Endometrium (tissue), 2 donors: ENCODE data around the gene CYTH1.

ENCODE experiments used
- FAIRE-seq: peaks from 2 replicates; lab custom pipeline; 2012; peaks lifted over from hg19 to GRCh38; lab: Jason Lieb, UNC
- donor health status: control.
- donor health status: control.

The CYTH1 gene

DNA sequence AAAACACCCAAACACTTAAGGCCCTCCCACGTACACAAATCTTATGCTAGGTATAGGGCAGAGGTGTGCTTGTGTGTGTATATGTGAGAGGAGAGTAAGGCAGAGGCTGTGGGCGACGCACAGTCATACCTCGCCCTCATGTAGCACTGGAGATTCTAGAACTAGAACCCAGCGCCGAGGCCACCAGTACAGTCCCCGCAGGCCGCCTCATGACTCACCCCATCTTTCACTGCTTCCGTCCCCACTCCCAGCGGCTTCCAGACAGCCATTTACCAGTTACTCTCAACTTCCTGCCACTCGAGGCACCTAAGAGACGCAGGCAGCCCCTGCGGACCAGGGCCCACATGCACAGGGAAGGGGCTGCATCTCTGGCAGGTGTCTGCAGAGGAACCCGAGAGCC is 23.2 kb upstream of the CYTH1 start:
- FAIRE-seq = no peak

- no peak for FAIRE-seq
Observed at GRCh38 chr17:78804777-78805176, 22.7 kb upstream of the CYTH1 start.

GRCh38 chr17:78803186-78803845 is 21.2 kb upstream of the CYTH1 start:
- FAIRE-seq = no peak

DNA sequence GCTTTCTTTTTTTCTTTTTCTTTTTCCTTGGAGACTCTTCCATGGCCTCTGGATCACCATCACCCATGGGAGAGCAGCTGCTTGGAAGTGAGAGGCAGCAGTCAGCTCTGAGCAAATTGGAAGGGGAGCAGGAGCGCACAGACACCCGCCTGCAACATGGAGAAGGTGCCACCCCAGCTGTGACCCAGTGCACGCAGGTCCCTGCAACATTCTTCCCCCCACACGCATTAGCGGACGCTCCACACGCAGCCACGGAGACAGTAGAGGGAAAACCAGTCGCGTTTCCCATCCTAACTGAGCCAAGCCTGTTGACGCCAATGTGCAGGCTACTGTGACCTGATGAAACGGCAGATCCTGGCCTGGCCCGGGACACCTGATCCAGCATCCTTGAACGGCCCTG is 20.4 kb upstream of the CYTH1 start:
- no peak for FAIRE-seq

DNA sequence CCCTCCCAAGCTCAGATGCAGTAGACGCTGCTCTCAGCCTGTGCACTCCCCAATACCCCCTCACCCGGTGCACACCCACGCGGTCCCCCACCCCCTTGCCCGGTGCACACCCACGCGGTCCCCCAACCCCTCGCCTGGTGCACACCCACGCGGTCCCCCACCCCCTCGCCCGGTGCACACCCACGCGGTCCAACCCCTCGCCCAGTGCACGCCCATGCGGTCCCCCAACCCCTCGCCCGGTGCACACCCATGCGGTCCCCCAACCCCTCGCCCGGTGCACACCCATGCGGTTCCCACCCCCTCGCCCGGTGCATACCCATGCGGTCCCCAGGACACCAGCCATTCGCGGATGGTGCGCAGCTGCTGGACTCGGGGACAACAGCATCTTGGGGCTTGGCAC is 19.9 kb upstream of the CYTH1 start:
- no peak for FAIRE-seq

DNA sequence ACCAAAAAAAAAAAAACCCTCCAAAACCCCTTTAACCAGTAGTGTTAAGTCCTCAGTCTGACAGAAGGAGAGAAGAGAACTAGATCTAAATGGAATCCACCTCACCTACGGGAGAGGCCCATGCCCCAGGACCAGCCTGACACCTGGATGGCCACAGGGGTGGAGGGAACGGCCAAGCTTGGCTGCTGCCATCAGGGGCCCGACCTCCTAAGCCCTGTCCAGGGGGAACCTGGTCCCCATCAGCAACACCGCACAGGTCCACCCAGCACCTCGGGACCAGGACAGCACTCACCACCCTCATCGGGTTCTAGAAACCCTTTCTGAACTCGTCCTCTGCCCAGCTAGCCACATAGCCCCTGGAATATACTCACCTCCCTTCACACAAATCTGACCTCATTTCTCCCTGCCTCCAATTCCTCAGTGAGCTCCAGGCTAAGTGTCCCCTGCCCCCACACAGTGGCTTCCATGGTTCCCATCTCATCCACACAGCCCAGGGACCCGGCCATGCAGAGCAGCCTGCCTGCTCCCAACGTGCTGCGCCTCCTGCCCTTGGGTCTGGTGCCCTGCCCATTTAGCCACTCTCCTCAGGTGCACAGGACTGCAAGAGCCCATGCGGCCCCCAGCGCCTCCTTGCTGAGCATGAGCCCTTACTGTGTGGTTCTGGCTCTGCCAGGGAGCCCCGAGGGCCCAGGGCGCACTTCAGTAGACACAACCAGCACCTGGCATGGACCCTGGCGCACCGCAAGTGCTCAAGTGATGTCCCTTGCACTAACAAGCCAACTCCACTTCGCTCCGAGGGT is 18.3 kb upstream of the CYTH1 start:
- no peak for FAIRE-seq

- FAIRE-seq = no peak
Observed at GRCh38 chr17:78798695-78799559, 16.9 kb upstream of the CYTH1 start.

- FAIRE-seq = no peak
Observed at GRCh38 chr17:78797691-78798585, 15.9 kb upstream of the CYTH1 start.

DNA sequence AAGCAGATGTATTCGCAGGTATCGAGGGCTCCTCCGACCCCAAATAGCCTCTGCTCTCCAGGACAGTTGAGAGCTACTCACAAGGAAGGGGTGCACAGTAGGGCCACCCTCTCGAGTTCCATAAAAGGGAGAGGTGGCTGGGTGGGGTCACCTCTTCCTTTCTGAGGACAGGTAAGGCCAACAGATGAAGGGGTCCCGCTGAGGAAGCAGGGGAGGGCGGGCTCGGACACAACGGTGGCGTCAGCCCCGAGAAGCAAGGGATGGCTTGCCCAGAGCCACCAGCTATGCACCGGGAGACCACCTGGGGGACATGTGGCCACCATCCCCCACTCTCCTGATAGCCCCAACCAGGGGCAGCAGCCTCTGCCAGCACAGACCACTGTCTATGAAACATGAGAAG is 15.1 kb upstream of the CYTH1 start:
- no peak for FAIRE-seq

DNA sequence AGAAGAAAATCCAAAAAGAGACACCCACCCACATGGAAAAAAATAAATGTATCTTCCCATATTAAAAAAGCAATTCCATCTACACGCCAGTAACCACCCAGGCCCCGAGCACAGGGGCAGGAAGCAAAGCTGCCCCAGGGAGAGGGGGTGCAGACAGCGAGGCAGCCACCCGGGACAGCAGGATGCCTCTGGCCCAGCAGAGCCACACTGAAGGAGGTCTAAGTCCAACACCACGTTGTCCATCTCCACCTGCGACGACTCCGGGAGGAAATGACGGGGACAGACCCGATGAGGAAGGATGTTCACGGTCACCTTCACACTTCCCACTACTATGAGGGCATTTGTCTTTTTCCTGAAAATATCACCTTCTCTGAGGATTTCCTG is 14.4 kb upstream of the CYTH1 start:
- no peak for FAIRE-seq

DNA sequence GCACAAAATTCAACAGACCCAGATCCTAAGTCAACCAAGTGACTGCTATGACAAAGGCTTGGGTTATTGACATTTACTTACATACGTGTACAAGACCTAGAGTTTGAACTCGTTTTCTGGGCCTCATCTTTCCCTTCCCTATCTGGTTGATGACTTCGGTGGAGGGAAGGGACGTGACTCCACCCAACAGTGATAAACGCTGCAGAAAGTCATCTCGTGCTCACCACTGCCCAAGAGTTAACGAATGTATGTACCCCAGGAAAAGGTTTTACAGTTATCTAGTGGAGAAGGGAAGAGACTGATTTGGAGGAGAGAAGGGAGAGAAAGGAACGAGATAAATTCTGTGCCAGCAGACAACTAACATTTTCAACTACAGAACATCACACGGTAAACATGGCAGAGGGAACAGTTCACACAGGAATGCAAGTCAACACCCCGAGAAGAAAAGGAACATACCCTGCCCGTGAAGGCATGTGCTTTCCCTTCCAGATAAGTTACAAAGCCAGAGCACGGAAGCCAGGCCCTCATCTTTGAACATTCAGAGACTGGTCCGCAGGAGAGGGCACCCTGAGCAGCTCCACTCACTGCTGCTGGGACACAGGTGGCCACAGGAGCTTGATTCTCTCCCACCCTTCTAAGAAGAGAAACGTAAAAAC is 13.9 kb upstream of the CYTH1 start:
- FAIRE-seq = no peak

DNA sequence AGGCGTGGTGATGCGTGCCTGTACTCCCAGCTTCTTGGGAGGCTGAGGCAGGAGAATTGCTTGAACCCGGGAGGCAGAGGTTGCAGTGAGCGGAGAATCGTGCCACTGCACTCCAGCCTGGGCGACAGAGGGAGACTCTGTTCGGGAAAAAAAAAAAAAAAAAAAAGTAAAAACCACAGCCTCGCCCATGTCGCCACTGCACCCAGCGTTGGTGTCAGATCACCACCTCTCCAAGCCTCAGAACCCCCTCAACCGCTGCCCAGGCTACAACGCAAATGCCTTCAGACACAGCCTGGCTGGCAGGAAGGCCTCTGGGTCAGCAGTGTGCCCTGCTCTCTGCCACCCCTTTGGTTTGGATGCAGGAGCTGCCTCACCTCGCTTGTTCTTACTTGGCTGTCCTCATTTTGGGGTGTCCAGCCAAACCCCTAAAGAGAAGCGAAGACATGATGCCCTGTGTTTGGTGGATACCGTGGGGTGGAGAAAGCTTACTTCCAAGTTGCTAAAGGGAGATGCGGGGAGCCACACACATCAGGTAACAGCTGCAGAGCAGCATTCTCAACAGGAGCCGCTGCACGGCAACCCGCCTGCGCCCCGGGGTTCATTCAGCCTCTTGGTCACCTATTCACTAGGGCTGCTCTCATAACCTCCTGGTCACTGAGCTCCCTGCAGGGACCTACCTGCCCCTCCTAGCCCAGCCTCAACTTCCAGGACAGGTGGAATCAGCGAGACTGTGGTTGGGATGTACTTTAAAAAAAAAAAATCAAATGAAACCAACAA is 13.0 kb upstream of the CYTH1 start:
- FAIRE-seq = no peak

DNA sequence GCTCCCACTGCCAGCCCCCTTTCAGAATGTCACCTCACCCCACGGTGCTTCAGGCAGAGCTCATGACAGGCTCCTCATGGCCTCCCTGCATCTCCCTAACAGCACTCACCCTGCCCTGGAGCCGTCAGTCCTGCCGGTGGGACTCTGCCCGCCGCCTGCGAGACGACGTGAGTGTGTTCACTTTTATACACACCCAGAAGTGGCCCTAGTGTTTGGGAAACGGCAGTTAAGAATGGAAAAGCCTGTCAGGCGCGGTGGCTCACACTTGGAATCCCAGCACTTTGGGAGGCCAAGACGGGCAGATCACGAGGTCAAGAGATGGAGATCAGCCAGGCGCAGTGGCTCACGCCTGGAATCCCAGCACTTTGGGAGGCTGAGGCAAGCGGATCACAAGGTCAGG is 12.3 kb upstream of the CYTH1 start:
- FAIRE-seq = no peak

GRCh38 chr17:78793968-78794367 is 11.9 kb upstream of the CYTH1 start:
- no peak for FAIRE-seq

GRCh38 chr17:78793415-78793814 is 11.3 kb upstream of the CYTH1 start:
- no peak for FAIRE-seq

DNA sequence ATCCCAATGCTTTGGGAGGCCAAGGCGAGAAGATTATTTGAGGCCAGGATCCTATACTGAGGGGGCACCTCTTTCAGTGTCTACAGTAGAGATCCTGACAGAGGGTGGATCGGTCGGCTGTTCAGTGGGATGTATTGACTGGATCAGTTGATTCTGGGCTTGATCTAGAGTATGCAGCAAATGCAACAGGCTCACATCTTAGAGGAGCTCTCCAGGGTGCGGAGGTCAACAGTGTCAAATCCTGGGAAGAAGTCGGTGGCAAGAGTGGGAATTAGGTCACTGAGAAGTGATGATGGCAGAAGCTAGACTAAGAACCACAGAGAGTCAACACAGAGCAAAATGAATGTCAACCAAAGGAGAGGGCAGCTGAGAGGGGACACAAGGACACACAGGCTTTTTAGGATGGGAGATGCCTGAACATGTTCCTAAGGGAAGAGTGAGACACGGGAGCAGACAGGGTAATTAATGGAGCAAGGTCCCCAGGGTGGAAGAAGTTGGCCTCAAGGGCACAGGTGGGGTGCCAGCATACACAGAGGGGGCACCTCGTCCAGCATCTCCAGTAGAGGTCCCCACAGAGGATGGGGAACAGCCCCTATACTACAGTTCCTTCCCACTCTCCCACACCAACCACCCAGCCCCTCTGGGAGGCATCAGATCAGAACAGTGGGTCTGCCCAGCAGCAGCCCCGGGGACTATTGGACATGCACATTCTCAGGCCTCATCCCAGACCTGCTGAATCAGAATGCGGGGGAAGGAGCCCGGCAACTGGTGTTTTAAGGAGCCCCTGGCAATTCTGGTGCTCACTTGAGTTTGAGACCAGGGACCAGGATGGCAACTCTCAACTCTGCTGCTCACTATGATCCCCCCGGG is 10.0 kb upstream of the CYTH1 start:
- FAIRE-seq = no peak

DNA sequence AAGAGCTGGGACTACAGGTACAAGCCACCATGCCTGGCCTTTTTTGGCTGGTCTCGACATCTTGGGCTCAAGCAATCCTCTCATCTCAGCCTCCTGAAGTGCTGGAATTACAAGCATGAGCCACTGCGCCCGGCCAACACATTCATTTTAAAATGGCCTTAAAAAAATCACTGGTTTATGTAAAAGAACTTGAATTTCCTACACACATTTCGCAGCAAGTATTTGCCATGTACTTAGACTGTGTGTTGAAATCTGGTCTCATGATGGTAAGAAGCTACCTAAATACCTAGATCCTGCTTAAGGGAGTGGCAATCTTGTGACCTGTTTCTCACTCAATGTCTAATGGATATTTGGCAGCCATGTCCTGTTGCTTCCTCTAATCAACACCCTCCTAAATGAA is 8.5 kb upstream of the CYTH1 start:
- FAIRE-seq = no peak

- FAIRE-seq = no peak
Observed at GRCh38 chr17:78789663-78790181, 7.6 kb upstream of the CYTH1 start.

GRCh38 chr17:78789149-78789662 is 7.1 kb upstream of the CYTH1 start:
- FAIRE-seq = no peak
